Smooth muscle cell (in vitro differentiated cells): ENCODE results near the gene LRRN4CL. TPM values are rescaled to one million over a fixed set of nuclear protein-coding genes. Genes with fewer than 3 reads are reported as not detected.
"Not testable (repeated sequence)": the region's sequence is repeated elsewhere in the genome, so short reads cannot be mapped to it uniquely, and the experiment has no call there.

Source experiments
- DNase-seq: peaks from one replicate; lab custom pipeline; 2025; ENCODE audit not compliant: unreplicated experiment; lab: John Stamatoyannopoulos, UW
- H2AFZ ChIP-seq: fragments of 200-600 bp; sonication (generic); 2 replicates; pipeline ENCODE4 v1.6.0; 2016; ENCODE audit warnings: antibody characterized with exemption, low read depth, mild to moderate bottlenecking
- H3F3A ChIP-seq: fragments of 200-600 bp; sonication (generic); 2 replicates; pipeline ENCODE4 v1.6.0; 2017; ENCODE audit warnings: antibody characterized with exemption, low read depth
- H3K27ac ChIP-seq: fragments of 200-600 bp; sonication (generic); 2 replicates; pipeline ENCODE4 v1.5.1; 2016; ENCODE audit warnings: low read depth, mild to moderate bottlenecking
- H3K27me3 ChIP-seq: fragments of 200-600 bp; sonication (generic); 2 replicates; pipeline ENCODE4 v1.6.1; 2016; ENCODE audit warnings: low read depth, mild to moderate bottlenecking
- H3K36me3 ChIP-seq: fragments of 200-600 bp; sonication (generic); 2 replicates; pipeline ENCODE4 v1.5.1; 2016; ENCODE audit warnings: low read depth
- H3K4me1 ChIP-seq: fragments of 200-600 bp; sonication (generic); 2 replicates; pipeline ENCODE4 v1.5.1; 2016; ENCODE audit warnings: low read depth
- H3K4me2 ChIP-seq: fragments of 200-600 bp; sonication (generic); 2 replicates; pipeline ENCODE4 v1.6.0; 2016; ENCODE audit warnings: mild to moderate bottlenecking
- H3K4me3 ChIP-seq: fragments of 200-600 bp; sonication (generic); 2 replicates; pipeline ENCODE4 v1.5.1; 2016; ENCODE audit warnings: mild to moderate bottlenecking
- H3K79me2 ChIP-seq: fragments of 200-600 bp; sonication (generic); 2 replicates; pipeline ENCODE4 v1.6.0; 2016; ENCODE audit warnings: low read depth, mild to moderate bottlenecking
- H3K9ac ChIP-seq: fragments of 200-600 bp; sonication (generic); 2 replicates; pipeline ENCODE4 v1.6.0; 2016; ENCODE audit warnings: low read depth
- H3K9me3 ChIP-seq: fragments of 200-600 bp; sonication (generic); replicated peaks from 2 replicates; pipeline ENCODE4 v1.5.1; 2016; ENCODE audit warnings: low read depth
- H4K20me1 ChIP-seq: fragments of 200-600 bp; sonication (generic); 2 replicates; pipeline ENCODE4 v1.6.0; 2016; ENCODE audit warnings: low read depth
- CTCF ChIP-seq: fragments of 200-600 bp; sonication (generic); IDR thresholded peaks from 2 replicates; pipeline ENCODE4 v1.5.1; 2017; ENCODE audit warnings: borderline replicate concordance, mild to moderate bottlenecking, antibody characterized with exemption; ENCODE audit not compliant: insufficient read depth, poor library complexity, severe bottlenecking
- WGBS: methylation state at CpG from one replicate; pipeline ENCODE4 v1.1.7; 2016; ENCODE audit warnings: low lambda C conversion rate; 5-methylcytosine and 5-hydroxymethylcytosine counted together
- polyA plus RNA-seq: library from polyadenylated mRNA; unstranded; fragments of >200 nt; fragmentation: Nextera tagmentation; extraction: Ambion mirVana; gene quantifications from 2 replicates; pipeline ENCODE4 v1.2.1, GENCODE V29; 2016
- total RNA-seq: library from RNA; depleted of rRNA; stranded (reverse); fragments of >200 nt; gene quantifications from 2 replicates; pipeline ENCODE4 v1.2.3, GENCODE V29; 2014

The LRRN4CL gene
- total and polyA plus RNA-seq, 2 experiments from 2014 or later = 1.3 TPM; not detected in 1

GRCh38 chr11:62677714-62678113, 11.6 kb downstream of the LRRN4CL start:
- DNase-seq = no peak
- Histone ChIP-seq H3K27ac (peak overlapping the region; percentile 72), H3K79me2 (peaks cover 24% of the 10 kb centered on the region), H3K27me3 (no peaks in the 10 kb centered on the region), H3K4me2 (peak overlapping the region; percentile 91), H3K4me1 (peaks cover 7% of the 10 kb centered on the region), H3K9ac (peak overlapping the region; percentile 95), H2AFZ (no peak overlapping the region), H3K4me3 (peak overlapping the region; percentile 92), H3K9me3 (no peaks in the 10 kb centered on the region), H3F3A (peaks cover 27% of the 10 kb centered on the region), H4K20me1 (no peaks in the 10 kb centered on the region), H3K36me3 (no peaks in the 10 kb centered on the region)
- no peak for TF ChIP-seq CTCF
- WGBS = 93% methylated on average over 15 of the region's 15 CpGs

- Histone ChIP-seq H3K9me3 (no peaks in the 10 kb centered on the region), H3K27me3 (no peaks in the 10 kb centered on the region), H3K4me2 (no peak overlapping the region), H3K4me1 (peaks cover 7% of the 10 kb centered on the region), H3K36me3 (no peaks in the 10 kb centered on the region), H3K79me2 (peaks cover 24% of the 10 kb centered on the region), H3K9ac (peak overlapping the region; percentile 9), H2AFZ (no peak overlapping the region), H4K20me1 (no peaks in the 10 kb centered on the region), H3K4me3 (no peak overlapping the region), H3K27ac (peak overlapping the region; percentile 10), H3F3A (peaks cover 27% of the 10 kb centered on the region)
- TF ChIP-seq CTCF = no peak
- 94% methylated on average over 6 of the region's 6 CpGs for WGBS
- no peak for DNase-seq
Observed at GRCh38 chr11:62677156-62677555, 12.2 kb downstream of the LRRN4CL start.

- no peaks in the 10 kb centered on the region for H3K36me3 ChIP-seq
- H3K79me2 ChIP-seq = peaks cover 24% of the 10 kb centered on the region
- no peak overlapping the region for H3K27ac ChIP-seq
- 87% methylated on average over 6 of the region's 6 CpGs for WGBS
- H2AFZ ChIP-seq = no peak overlapping the region
- no peak overlapping the region for H3K4me2 ChIP-seq
- no peaks in the 10 kb centered on the region for H3K9me3 ChIP-seq
- no peak for TF ChIP-seq CTCF
- H3K4me1 ChIP-seq = peaks cover 7% of the 10 kb centered on the region
- no peak for DNase-seq
- H3K9ac ChIP-seq = no peak overlapping the region
- H3K27me3 ChIP-seq = no peaks in the 10 kb centered on the region
- H3K4me3 ChIP-seq = no peak overlapping the region
- peaks cover 27% of the 10 kb centered on the region for H3F3A ChIP-seq
- no peaks in the 10 kb centered on the region for H4K20me1 ChIP-seq
Observed at GRCh38 chr11:62676698-62677097, 12.6 kb downstream of the LRRN4CL start.

GRCh38 chr11:62675415-62675814, 13.9 kb downstream of the LRRN4CL start:
- not testable (repeated sequence) for H3K4me2 ChIP-seq, H2AFZ ChIP-seq, H3K9ac ChIP-seq, DNase-seq, H3K36me3 ChIP-seq, H3K27me3 ChIP-seq, H3K4me3 ChIP-seq, H3K9me3 ChIP-seq, H3K27ac ChIP-seq, H4K20me1 ChIP-seq
- Histone ChIP-seq H3K4me1 (peaks cover 11% of the 10 kb centered on the region), H3K79me2 (peaks cover 24% of the 10 kb centered on the region), H3F3A (peaks cover 23% of the 10 kb centered on the region)
- WGBS = 93% methylated on average over 10 of the region's 10 CpGs
